Upper lobe of right lung (tissue), 1 donor: ENCODE measurements around the gene TARP.
A peak's percentile ranks its signal among the peaks of the same experiment; 100 is the strongest.

Experiments
- ATAC-seq: fragments of 200-7000 bp; cut with Tn5 transposase; one replicate; pipeline ENCODE4 v1.9.1; 2020; ENCODE audit warnings: mild to moderate bottlenecking, moderate library complexity
- DNase-seq: peaks from one replicate; pipeline ENCODE4 v3.0.0-alpha.2; 2020
- H3K27ac ChIP-seq: fragments of 200-600 bp; one replicate; pipeline ENCODE4 v1.8.0; 2022
- H3K27me3 ChIP-seq: fragments of 200-600 bp; one replicate; pipeline ENCODE4 v1.8.0; 2022; ENCODE audit warnings: mild to moderate bottlenecking
- H3K36me3 ChIP-seq: fragments of 200-600 bp; one replicate; pipeline ENCODE4 v1.8.0; 2022
- H3K4me1 ChIP-seq: fragments of 200-600 bp; one replicate; pipeline ENCODE4 v1.8.0; 2022
- H3K4me3 ChIP-seq: fragments of 200-600 bp; one replicate; pipeline ENCODE4 v1.8.0; 2022; ENCODE audit warnings: mild to moderate bottlenecking
- H3K9me3 ChIP-seq: fragments of 200-600 bp; one replicate; pipeline ENCODE4 v1.8.0; 2022
- CTCF ChIP-seq: fragments of 200-600 bp; IDR thresholded peaks from one replicate; pipeline ENCODE4 v1.8.0; 2022; ENCODE audit warnings: antibody characterized with exemption
- intact Hi-C: fragments of 100-400 bp; cut with DNase I; formaldehyde crosslinking; loops from one replicate; pipeline ENCODE4 v1.11.0; 2022
- donor health status: DM: no; HTN: yes; CAD: no; lungs with severe emphysema.

TARP gene

GRCh38 chr7:38291117-38291647, 17.7 kb upstream of the TARP start:
- Histone ChIP-seq H3K36me3 (no peaks in the 10 kb centered on the region), H3K4me3 (no peak overlapping the region), H3K4me1 (no peaks in the 10 kb centered on the region), H3K27ac (no peak overlapping the region), H3K9me3 (no peaks in the 10 kb centered on the region), H3K27me3 (no peaks in the 10 kb centered on the region)
- DNase-seq (no peak), ATAC-seq (no peak)
- no peak for TF ChIP-seq CTCF
- intact Hi-C loops, result no loop called here

- H3K36me3 ChIP-seq, result no peaks in the 10 kb centered on the region
- H3K27me3 ChIP-seq, result peaks cover 3% of the 10 kb centered on the region
- no peaks in the 10 kb centered on the region for H3K9me3 ChIP-seq
- TF ChIP-seq CTCF, result no peak
- no peaks in the 10 kb centered on the region for H3K4me1 ChIP-seq
- no peak overlapping the region for H3K27ac ChIP-seq
- no peak for DNase-seq
- ATAC-seq, result no peak
- intact Hi-C loops, result no loop called here
- H3K4me3 ChIP-seq, result no peak overlapping the region
Observed at GRCh38 chr7:38284553-38284952, 11.1 kb upstream of the TARP start.

GRCh38 chr7:38283809-38284208, 10.4 kb upstream of the TARP start:
- Histone ChIP-seq H3K36me3 (no peaks in the 10 kb centered on the region), H3K9me3 (no peaks in the 10 kb centered on the region), H3K27me3 (peaks cover 3% of the 10 kb centered on the region), H3K4me3 (no peak overlapping the region), H3K4me1 (no peaks in the 10 kb centered on the region), H3K27ac (no peak overlapping the region)
- intact Hi-C loops, result no loop called here
- no peak for TF ChIP-seq CTCF
- no peak for DNase-seq
- ATAC-seq, result no peak

- no peaks in the 10 kb centered on the region for H3K9me3 ChIP-seq
- no peak overlapping the region for H3K27ac ChIP-seq
- no peaks in the 10 kb centered on the region for H3K36me3 ChIP-seq
- TF ChIP-seq CTCF, result no peak
- H3K4me3 ChIP-seq, result no peak overlapping the region
- ATAC-seq, result no peak
- H3K4me1 ChIP-seq, result no peaks in the 10 kb centered on the region
- intact Hi-C loops, result no loop called here
- peaks cover 3% of the 10 kb centered on the region for H3K27me3 ChIP-seq
- DNase-seq, result no peak
Observed at GRCh38 chr7:38283107-38283506, 9.7 kb upstream of the TARP start.

GRCh38 chr7:38282081-38282480, 8.6 kb upstream of the TARP start:
- DNase-seq (no peak), ATAC-seq (peak; percentile 46)
- intact Hi-C loops, result no loop called here
- Histone ChIP-seq H3K4me1 (no peaks in the 10 kb centered on the region), H3K4me3 (no peak overlapping the region), H3K27me3 (peaks cover 3% of the 10 kb centered on the region), H3K9me3 (no peaks in the 10 kb centered on the region), H3K36me3 (no peaks in the 10 kb centered on the region), H3K27ac (no peak overlapping the region)
- no peak for TF ChIP-seq CTCF

GRCh38 chr7:38281266-38281665, 7.8 kb upstream of the TARP start:
- no peak for TF ChIP-seq CTCF
- ATAC-seq (peak; percentile 12), DNase-seq (no peak)
- H3K4me1 ChIP-seq, result no peaks in the 10 kb centered on the region
- peaks cover 3% of the 10 kb centered on the region for H3K27me3 ChIP-seq
- H3K27ac ChIP-seq, result no peak overlapping the region
- intact Hi-C loops, result no loop called here
- H3K36me3 ChIP-seq, result no peaks in the 10 kb centered on the region
- H3K9me3 ChIP-seq, result no peaks in the 10 kb centered on the region
- H3K4me3 ChIP-seq, result no peak overlapping the region
